Endometrial microvascular endothelial cells (primary cell): ENCODE results near the gene CRTC1. TPM values are rescaled to one million over a fixed set of nuclear protein-coding genes. Genes with fewer than 3 reads are reported as not detected.

Source experiments
- in situ Hi-C: cut with HindIII; loops from 2 replicates; pipeline ENCODE4 v1.10.0; 2017; ENCODE audit warnings: low sequenced_read_pairs, low pct_unique_long_range_greater_than_20kb; ENCODE audit errors: inconsistent ontology term
- total RNA-seq: library from RNA; depleted of rRNA; stranded (reverse); fragments of >200 nt; gene quantifications from one replicate; pipeline ENCODE4 v1.2.3, GENCODE V29; 2015; ENCODE audit errors: inconsistent ontology term

CRTC1 gene
- total RNA-seq, 1 donor from 2014 or later, result 2.3 TPM

- in situ Hi-C loops, result no loop called here
These were observed 102.0 kb downstream of the CRTC1 start for GRCh38 chr19:18785179-18786124.

- in situ Hi-C loops, result no loop called here
These were observed 105.3 kb downstream of the CRTC1 start for GRCh38 chr19:18788529-18789421.

GRCh38 chr19:18789422-18789869 lies 106.0 kb downstream of the CRTC1 start:
- in situ Hi-C loops, result no loop called here

GRCh38 chr19:18789883-18790565 lies 106.5 kb downstream of the CRTC1 start:
- in situ Hi-C loops, result no loop called here

- in situ Hi-C loops, result no loop called here
These were observed 107.3 kb downstream of the CRTC1 start, which contains the start of gene COMP for GRCh38 chr19:18790566-18791314. TSS of gene COMP (minus strand) at chr19:18791305. CDS start at chr19:18791269, 36 bp downstream.

GRCh38 chr19:18791315-18791678 lies 107.8 kb downstream of the CRTC1 start:
- in situ Hi-C loops, result no loop called here

GRCh38 chr19:18792661-18793060 lies 109.2 kb downstream of the CRTC1 start:
- in situ Hi-C loops, result no loop called here

GRCh38 chr19:18793144-18794028 lies 109.9 kb downstream of the CRTC1 start:
- in situ Hi-C loops, result no loop called here

- in situ Hi-C loops, result no loop called here
These were observed 110.5 kb downstream of the CRTC1 start for GRCh38 chr19:18794029-18794313.

- in situ Hi-C loops, result no loop called here
These were observed 111.2 kb downstream of the CRTC1 start for GRCh38 chr19:18794692-18795091.

GRCh38 chr19:18795540-18795939 lies 112.1 kb downstream of the CRTC1 start:
- in situ Hi-C loops, result no loop called here

GRCh38 chr19:18796239-18796638 lies 112.8 kb downstream of the CRTC1 start:
- in situ Hi-C loops, result no loop called here

- in situ Hi-C loops, result no loop called here
These were observed 115.2 kb downstream of the CRTC1 start for GRCh38 chr19:18798384-18799352.

- in situ Hi-C loops, result no loop called here
These were observed 116.0 kb downstream of the CRTC1 start for GRCh38 chr19:18799389-18799970.

- in situ Hi-C loops, result no loop called here
These were observed 116.6 kb downstream of the CRTC1 start for GRCh38 chr19:18800079-18800478.

GRCh38 chr19:18800636-18801035 lies 117.2 kb downstream of the CRTC1 start:
- in situ Hi-C loops, result no loop called here
